H1 (cell line): ENCODE data around the gene PALM2AKAP2. TPM values are rescaled to one million over a fixed set of nuclear protein-coding genes. Genes with fewer than 3 reads are reported as not detected.
"Not testable (repeated sequence)": the region's sequence is repeated elsewhere in the genome, so short reads cannot be mapped to it uniquely, and the experiment has no call there.

ENCODE experiments used
- CTCF ChIA-PET: fragments of 300-600 bp; sonication (Branson Sonifier 250); formaldehyde crosslinking; loops from one replicate; lab custom pipeline; 2021; ENCODE audit not compliant: partially characterized antibody; lab: Charles Lee
- POLR2A ChIA-PET: fragments of 300-600 bp; sonication (Branson Sonifier 250); formaldehyde crosslinking; loops from one replicate; lab custom pipeline; 2021; ENCODE audit warnings: inconsistent platforms; ENCODE audit not compliant: partially characterized antibody; lab: Charles Lee
- DNase-seq, 2 experiments: peaks; one replicate each; pipeline versions ENCODE4 v3.0.0 to v3.0.0-alpha.2; 2010 to 2022; ENCODE audit warnings: low spot score in 2 of 2, low read depth in 1 of 2, mixed read lengths in 1 of 2
- FAIRE-seq: peaks from 2 replicates; lab custom pipeline; 2011; peaks lifted over from hg19 to GRCh38; lab: Jason Lieb, UNC
- H2AFZ ChIP-seq: 2 replicates; pipeline ENCODE4 v1.8.1; 2012; ENCODE audit warnings: low read length, inconsistent platforms
- H2AK5ac ChIP-seq: 2 replicates; pipeline ENCODE4 v1.6.1; 2013; ENCODE audit warnings: low read depth, low read length
- H2BK120ac ChIP-seq: replicated peaks from 2 replicates; pipeline ENCODE3; 2013; ENCODE audit warnings: low read depth, low read length, inconsistent platforms
- H2BK12ac ChIP-seq: 2 replicates; pipeline ENCODE4 v1.6.1; 2013; ENCODE audit warnings: low read depth, low read length
- H2BK15ac ChIP-seq: 2 replicates; pipeline ENCODE4 v1.6.1; 2013; ENCODE audit warnings: low read length
- H2BK20ac ChIP-seq: 2 replicates; pipeline ENCODE4 v1.6.1; 2013; ENCODE audit warnings: low read length
- H2BK5ac ChIP-seq: 2 replicates; pipeline ENCODE4 v1.6.1; 2013; ENCODE audit warnings: low read depth, low read length
- H3K14ac ChIP-seq: 2 replicates; pipeline ENCODE4 v1.6.1; 2013; ENCODE audit warnings: inconsistent platforms; ENCODE audit not compliant: insufficient read length
- H3K18ac ChIP-seq: 2 replicates; pipeline ENCODE4 v1.6.1; 2013; ENCODE audit warnings: low read length; ENCODE audit errors: extremely low read depth
- H3K23ac ChIP-seq: 2 replicates; pipeline ENCODE4 v1.6.1; 2013; ENCODE audit warnings: inconsistent platforms; ENCODE audit not compliant: insufficient read length
- H3K23me2 ChIP-seq: 2 replicates; pipeline ENCODE4 v1.6.1; 2013; ENCODE audit warnings: low read depth, low read length
- H3K27ac ChIP-seq: 2 replicates; pipeline ENCODE4 v1.6.1; 2011; ENCODE audit warnings: low read depth, low read length, inconsistent platforms
- H3K27me3 ChIP-seq, 4 experiments: replicated peaks in 1 of 4; 1 replicate in 1 of 4; 2 replicates in 3 of 4; pipeline versions ENCODE4 v1.6.1 to v1.8.1; 2011 to 2013; ENCODE audit warnings: low read length in 3 of 4, mild to moderate bottlenecking in 3 of 4, inconsistent platforms in 2 of 4, mixed read lengths in 2 of 4, moderate library complexity in 1 of 4; ENCODE audit not compliant: control insufficient read depth in 3 of 4, insufficient read depth in 3 of 4; ENCODE audit errors: extremely low read depth in 1 of 4
- H3K36me3 ChIP-seq, 4 experiments: 2 replicates each; pipeline versions ENCODE4 v1.6.1 to v1.8.1; 2011 to 2013; ENCODE audit warnings: mild to moderate bottlenecking in 4 of 4, low read length in 3 of 4, moderate library complexity in 2 of 4, control low read depth in 1 of 4, inconsistent platforms in 1 of 4; ENCODE audit not compliant: insufficient read depth in 4 of 4, control insufficient read depth in 2 of 4
- H3K4ac ChIP-seq: replicated peaks from 2 replicates; pipeline ENCODE3; 2013; ENCODE audit warnings: low read length, low read depth, mixed read lengths, inconsistent platforms; ENCODE audit not compliant: insufficient read length
- H3K4me1 ChIP-seq, 4 experiments: replicated peaks in 1 of 4; 1 replicate in 1 of 4; 2 replicates in 3 of 4; pipeline versions ENCODE4 v1.6.1 to v1.8.1; 2011 to 2013; ENCODE audit warnings: low read length in 3 of 4, inconsistent platforms in 2 of 4, mixed read lengths in 1 of 4; ENCODE audit not compliant: insufficient read depth in 4 of 4, control insufficient read depth in 3 of 4
- H3K4me2 ChIP-seq, 2 experiments: 2 replicates each; pipeline versions ENCODE4 v1.6.1 to v1.8.1; 2011 to 2013; ENCODE audit warnings: low read depth in 2 of 2, low read length in 2 of 2, control low read depth in 1 of 2, inconsistent platforms in 1 of 2, mild to moderate bottlenecking in 1 of 2; ENCODE audit not compliant: insufficient read depth in 1 of 2
- H3K4me3 ChIP-seq, 4 experiments: fragments of 200-600, 300-600 bp in 1 of 4; sonication (generic), shearing (Covaris generic), sonication (Bioruptor Twin) in 1 of 4; 2 replicates each; pipeline versions ENCODE4 v1.5.1 to v1.8.1; 2011 to 2016; ENCODE audit warnings: low read length in 4 of 4, low read depth in 3 of 4, control low read depth in 2 of 4, inconsistent platforms in 2 of 4, mild to moderate bottlenecking in 2 of 4, mixed read lengths in 1 of 4, moderate library complexity in 1 of 4; ENCODE audit not compliant: insufficient read depth in 2 of 4; ENCODE audit errors: extremely low read depth in 1 of 4
- H3K56ac ChIP-seq: replicated peaks from 2 replicates; pipeline ENCODE3; 2013; ENCODE audit warnings: low read depth, mild to moderate bottlenecking, mixed read lengths, low read length, inconsistent platforms; ENCODE audit not compliant: insufficient read length
- H3K79me1 ChIP-seq: 2 replicates; pipeline ENCODE4 v1.6.1; 2013; ENCODE audit warnings: low read depth, low read length, control low read depth
- H3K79me2 ChIP-seq, 2 experiments: 2 replicates each; pipeline versions ENCODE4 v1.6.1 to v1.8.1; 2012 to 2013; ENCODE audit warnings: low read length in 2 of 2, mild to moderate bottlenecking in 2 of 2, inconsistent platforms in 1 of 2; ENCODE audit not compliant: insufficient read depth in 2 of 2, control insufficient read depth in 1 of 2
- H3K9ac ChIP-seq, 4 experiments: replicated peaks in 1 of 4; 1 replicate in 1 of 4; 2 replicates in 3 of 4; pipeline versions ENCODE4 v1.6.1 to v1.8.1; 2011 to 2013; ENCODE audit warnings: low read depth in 3 of 4, low read length in 3 of 4, control low read depth in 2 of 4, mild to moderate bottlenecking in 2 of 4, moderate library complexity in 2 of 4, inconsistent platforms in 1 of 4; ENCODE audit errors: extremely low read depth in 1 of 4
- H3K9me3 ChIP-seq, 2 experiments: 2 replicates each; pipeline versions ENCODE4 v1.6.1 to v1.8.1; 2012 to 2013; ENCODE audit warnings: mild to moderate bottlenecking in 2 of 2, moderate library complexity in 2 of 2, control low read depth in 1 of 2, inconsistent platforms in 1 of 2, low read depth in 1 of 2, low read length in 1 of 2, mixed read lengths in 1 of 2; ENCODE audit not compliant: insufficient read depth in 2 of 2
- H4K20me1 ChIP-seq, 2 experiments: replicated peaks in 1 of 2; 2 replicates each; pipeline versions ENCODE3 to v1.8.1; 2011 to 2013; ENCODE audit warnings: inconsistent platforms in 2 of 2, low read length in 2 of 2, mild to moderate bottlenecking in 1 of 2; ENCODE audit not compliant: insufficient read depth in 2 of 2, control insufficient read depth in 1 of 2
- H4K5ac ChIP-seq: 2 replicates; pipeline ENCODE4 v1.6.1; 2013; ENCODE audit warnings: low read length, low read depth, mixed read lengths, inconsistent platforms; ENCODE audit not compliant: insufficient read length
- H4K8ac ChIP-seq: 2 replicates; pipeline ENCODE4 v1.8.0; 2013; ENCODE audit warnings: mild to moderate bottlenecking, moderate library complexity, low read length, inconsistent platforms; ENCODE audit not compliant: insufficient read depth; ENCODE audit errors: extremely low read depth
- H4K91ac ChIP-seq: replicated peaks from 2 replicates; pipeline ENCODE3; 2013; ENCODE audit warnings: low read length, mixed read lengths, inconsistent platforms; ENCODE audit not compliant: insufficient read length
- SP4 ChIP-seq: IDR thresholded peaks from 2 replicates; pipeline ENCODE4 v1.6.1; 2012; ENCODE audit warnings: low read length, inconsistent platforms
- WGBS, 2 experiments: shearing (Covaris generic) in 1 of 2; methylation state at CpG; one replicate each; pipeline versions ENCODE4 v1.1.6 to v1.1.7; 2013 to 2015; ENCODE audit warnings: low lambda C conversion rate in 2 of 2, mixed read lengths in 2 of 2, inconsistent platforms in 1 of 2, low coverage in 1 of 2, missing lambda C conversion rate in 1 of 2; ENCODE audit not compliant: insufficient replicate concordance in 2 of 2, insufficient coverage in 1 of 2, insufficient read length in 1 of 2; ENCODE audit errors: extremely low coverage in 1 of 2, missing lambda C conversion rate in 1 of 2; 5-methylcytosine and 5-hydroxymethylcytosine counted together
- polyA plus RNA-seq, 7 experiments: library from polyadenylated mRNA; depleted of rRNA in 3 of 7; stranded (reverse) in 5 of 7; unstranded in 2 of 7; fragments of >200 nt in 5 of 7; fragments of 200-250 nt in 2 of 7; gene quantifications; 1 replicate in 5 of 7; 2 replicates in 1 of 7; 4 replicates in 1 of 7; pipeline versions ENCODE4 v1.2.1 to v1.2.3, GENCODE V29; 2011 to 2013; ENCODE audit warnings: missing spikeins in 2 of 7, mixed read lengths in 2 of 7
- total RNA-seq: library from RNA; stranded (reverse); fragmentation: NEBNext Ultra II Directional; extraction: Animal tissue kit (Norgen Biotek cat#: 25700); gene quantifications from 2 replicates; pipeline ENCODE4 v1.2.1, GENCODE V29; 2021

Gene PALM2AKAP2
- total and polyA plus RNA-seq, 2 of the 8 experiments (the other 6 are each of a cell fraction or from before 2014, with no cell fraction given), result 0.38 to 20.5 TPM

GRCh38 chr9:109821711-109822110, 41.7 kb downstream of the PALM2AKAP2 start:
- Histone ChIP-seq H2BK20ac (no peak overlapping the region), H3K4ac (no peak overlapping the region), H3K18ac (no peak overlapping the region), H3K27ac (no peak overlapping the region), H2BK15ac (no peak overlapping the region), H3K23me2 (no peaks in the 10 kb centered on the region), H2AFZ (no peak overlapping the region), H4K5ac (no peak overlapping the region), H4K20me1 (no peaks in the 10 kb centered on the region), H3K9ac (no peak overlapping the region), H3K79me2 (no peaks in the 10 kb centered on the region), H4K91ac (no peak overlapping the region), H2BK12ac (no peak overlapping the region), H2BK120ac (no peak overlapping the region), H2AK5ac (no peak overlapping the region), H3K4me3 (no peak overlapping the region), H3K27me3 (no peaks in the 10 kb centered on the region), H4K8ac (no peak overlapping the region), H3K14ac (no peak overlapping the region), H3K23ac (no peak overlapping the region), H3K4me1 (peaks cover 0 to 5% (median 0%) of the 10 kb centered on the region in 4 experiments; a peak in 1 of 7 replicates), H3K36me3 (no peaks in the 10 kb centered on the region), H3K4me2 (no peak overlapping the region), H2BK5ac (no peak overlapping the region), H3K9me3 (no peaks in the 10 kb centered on the region), H3K79me1 (peaks cover 2% of the 10 kb centered on the region; the same call in 1 of the 2 replicates), H3K56ac (no peak overlapping the region)
- no peak for TF ChIP-seq SP4
- POLR2A ChIA-PET, result no interaction called here
- CTCF ChIA-PET, result interaction anchor here (0.6 to 2.4 kb wide), 10 partner anchors 16 to 386 kb away, joined by 3 to 11 read pairs (median 3); partner anchors contain the start of gene C9orf152
- FAIRE-seq (no peak), DNase-seq (no peak)
- 43% methylated on average over 1 of the region's 1 CpG; no CpG with 5 or more reads in 1 of the 2 experiments for WGBS, 2 experiments

- H2BK120ac ChIP-seq, H4K91ac ChIP-seq, H4K5ac ChIP-seq, H3K27ac ChIP-seq, H3K4me3 ChIP-seq, H3K79me1 ChIP-seq, H3K23ac ChIP-seq, H2AFZ ChIP-seq, FAIRE-seq, DNase-seq, H3K18ac ChIP-seq, H3K79me2 ChIP-seq, POLR2A ChIA-PET, H2BK12ac ChIP-seq, H3K23me2 ChIP-seq, H3K9me3 ChIP-seq, H3K36me3 ChIP-seq, H2BK5ac ChIP-seq, H2AK5ac ChIP-seq, H3K4ac ChIP-seq, H3K4me1 ChIP-seq, H4K8ac ChIP-seq, H3K27me3 ChIP-seq, H3K56ac ChIP-seq, H2BK20ac ChIP-seq, CTCF ChIA-PET, H4K20me1 ChIP-seq, H3K14ac ChIP-seq, H3K9ac ChIP-seq, H3K4me2 ChIP-seq, H2BK15ac ChIP-seq: not testable (repeated sequence)
- WGBS, 2 experiments, result 95% methylated on average over 2 of the region's 2 CpGs; no CpG with 5 or more reads in 1 of the 2 experiments
These were observed 45.4 kb downstream of the PALM2AKAP2 start for GRCh38 chr9:109825383-109825782.
